ENCODE data around the gene NOTCH2.

Gene NOTCH2

GRCh38 chr1:119948342-119949214, 120.9 kb downstream of the NOTCH2 start:
- Mint-ChIP-seq H3K4me3 (no peak overlapping the region), H3K27ac (peak overlapping the region; percentile 48 to 58 (median 56)), H3K4me1 (peaks cover 21% of the 10 kb centered on the region), H3K9me3 (peaks cover 6% of the 10 kb centered on the region), H3K36me3 (ENCODE audit: low read depth) (peaks cover 84% of the 10 kb centered on the region), H3K27me3 (ENCODE audit: low read depth) (no peaks in the 10 kb centered on the region)
- TF ChIP-seq CTCF (IDR thresholded peaks at IDR 0.05; ENCODE audit: unreplicated experiment in 3 of 3): peak; percentile 71 to 91 (median 74)

- Mint-ChIP-seq H3K27ac (peak overlapping the region in 2 of 3 experiments; percentile 56 to 58), H3K4me3 (no peak overlapping the region), H3K9me3 (peaks cover 8% of the 10 kb centered on the region), H3K27me3 (ENCODE audit: low read depth) (no peaks in the 10 kb centered on the region), H3K4me1 (peaks cover 21% of the 10 kb centered on the region), H3K36me3 (ENCODE audit: low read depth) (peaks cover 81% of the 10 kb centered on the region)
- TF ChIP-seq CTCF (IDR thresholded peaks at IDR 0.05; ENCODE audit: unreplicated experiment in 3 of 3): no peak
These were observed 122.0 kb downstream of the NOTCH2 start for GRCh38 chr1:119947468-119947867.

GRCh38 chr1:119946724-119947123, 122.7 kb downstream of the NOTCH2 start:
- Mint-ChIP-seq H3K4me3 (no peak overlapping the region), H3K36me3 (ENCODE audit: low read depth) (peaks cover 78% of the 10 kb centered on the region), H3K27ac (peak overlapping the region in 2 of 3 experiments; percentile 18 to 58), H3K4me1 (peaks cover 21% of the 10 kb centered on the region), H3K27me3 (ENCODE audit: low read depth) (no peaks in the 10 kb centered on the region), H3K9me3 (peaks cover 8% of the 10 kb centered on the region)
- TF ChIP-seq CTCF (IDR thresholded peaks at IDR 0.05; ENCODE audit: unreplicated experiment in 3 of 3): no peak

GRCh38 chr1:119943216-119943615, 126.2 kb downstream of the NOTCH2 start:
- peak overlapping the region in 1 of 3 experiments; percentile 17 for H3K27ac Mint-ChIP-seq
- H3K4me3 Mint-ChIP-seq: no peak overlapping the region
- TF ChIP-seq CTCF (IDR thresholded peaks at IDR 0.05; ENCODE audit: unreplicated experiment in 3 of 3): no peak
- peaks cover 8% of the 10 kb centered on the region for H3K9me3 Mint-ChIP-seq
- no peaks in the 10 kb centered on the region for H3K27me3 Mint-ChIP-seq (ENCODE audit: low read depth)
- H3K36me3 Mint-ChIP-seq (ENCODE audit: low read depth): peaks cover 73% of the 10 kb centered on the region
- H3K4me1 Mint-ChIP-seq: peaks cover 18% of the 10 kb centered on the region

GRCh38 chr1:119941392-119941791, 128.1 kb downstream of the NOTCH2 start:
- Mint-ChIP-seq H3K4me1 (peaks cover 5% of the 10 kb centered on the region), H3K36me3 (ENCODE audit: low read depth) (peaks cover 73% of the 10 kb centered on the region), H3K4me3 (no peak overlapping the region), H3K9me3 (peaks cover 8% of the 10 kb centered on the region), H3K27me3 (ENCODE audit: low read depth) (no peaks in the 10 kb centered on the region), H3K27ac (peak overlapping the region in 1 of 3 experiments; percentile 19)
- TF ChIP-seq CTCF (IDR thresholded peaks at IDR 0.05; ENCODE audit: unreplicated experiment in 3 of 3): no peak

GRCh38 chr1:119940697-119941096, 128.8 kb downstream of the NOTCH2 start:
- no peak for TF ChIP-seq CTCF (IDR thresholded peaks at IDR 0.05; ENCODE audit: unreplicated experiment in 3 of 3)
- Mint-ChIP-seq H3K27me3 (ENCODE audit: low read depth) (no peaks in the 10 kb centered on the region), H3K4me3 (no peak overlapping the region), H3K4me1 (no peaks in the 10 kb centered on the region), H3K9me3 (peaks cover 8% of the 10 kb centered on the region), H3K27ac (no peak overlapping the region), H3K36me3 (ENCODE audit: low read depth) (peaks cover 72% of the 10 kb centered on the region)
